GM12874 (cell line): ENCODE results near the gene B9D2.

Experiments used
- CTCF ChIP-seq: IDR thresholded peaks from 2 replicates; pipeline ENCODE4 v1.5.1; 2011; ENCODE audit warnings: low read depth, mild to moderate bottlenecking, control low read depth, low read length, moderate library complexity; ENCODE audit not compliant: insufficient read depth

B9D2 gene

GRCh38 chr19:41398598-41398997 is 34.6 kb upstream of the B9D2 start:
- no peak for TF ChIP-seq CTCF

- TF ChIP-seq CTCF: no peak
Observed at GRCh38 chr19:41398050-41398418, 34.1 kb upstream of the B9D2 start.

DNA sequence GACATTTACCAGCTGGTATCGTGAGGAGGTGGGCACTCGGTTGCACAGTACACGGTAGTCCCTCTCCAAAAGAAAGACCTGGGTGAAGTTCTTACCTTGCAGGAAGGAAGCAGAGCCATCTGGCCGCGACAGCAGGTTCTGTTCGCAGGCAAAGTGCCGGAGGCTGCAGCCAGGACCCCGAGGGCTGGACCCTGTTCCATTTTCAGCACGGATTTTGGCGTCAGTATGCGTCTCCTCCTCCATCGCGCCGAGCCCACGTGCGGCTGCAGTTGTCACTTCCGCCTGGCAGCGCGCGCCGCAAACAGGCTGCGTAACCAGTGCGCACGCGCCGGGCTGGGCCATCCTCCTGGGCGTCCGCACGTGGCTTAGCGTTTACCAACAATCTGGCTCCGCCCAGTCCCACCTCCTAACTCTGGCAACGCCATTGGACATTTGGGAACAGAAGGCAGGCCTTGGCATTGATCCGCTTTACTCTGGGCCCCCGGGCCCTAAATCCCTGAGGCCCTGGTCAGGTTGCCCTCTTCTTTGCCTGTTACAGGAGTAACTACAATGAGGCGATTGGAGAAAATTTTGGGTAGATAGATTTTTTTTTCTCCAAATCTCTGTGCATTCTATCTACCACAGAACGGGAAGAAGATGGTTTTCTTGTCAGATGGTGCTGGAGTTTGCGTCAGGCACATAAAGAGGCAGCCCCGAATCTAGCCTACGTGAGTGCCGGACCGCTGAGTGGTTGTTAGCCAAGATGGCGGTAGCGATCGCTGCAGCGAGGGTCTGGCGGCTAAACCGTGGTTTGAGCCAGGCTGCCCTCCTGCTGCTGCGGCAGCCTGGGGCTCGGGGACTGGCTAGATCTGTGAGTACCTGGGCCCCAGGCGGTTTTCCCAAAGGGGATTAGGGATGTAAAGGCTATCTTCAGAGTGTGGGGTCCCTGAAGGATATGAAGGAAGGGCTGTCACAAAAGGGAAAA is 33.4 kb upstream of the B9D2 start, which contains the start of the genes BCKDHA and EXOSC5:
BCKDHA (plus strand) TSS at position 733 of the 964 bp plus-strand sequence; CDS start at position 743, 10 bp downstream.
EXOSC5 (minus strand) TSS at position 274 of the 964 bp plus-strand sequence; CDS start at position 243, 31 bp downstream.
- no peak for TF ChIP-seq CTCF

DNA sequence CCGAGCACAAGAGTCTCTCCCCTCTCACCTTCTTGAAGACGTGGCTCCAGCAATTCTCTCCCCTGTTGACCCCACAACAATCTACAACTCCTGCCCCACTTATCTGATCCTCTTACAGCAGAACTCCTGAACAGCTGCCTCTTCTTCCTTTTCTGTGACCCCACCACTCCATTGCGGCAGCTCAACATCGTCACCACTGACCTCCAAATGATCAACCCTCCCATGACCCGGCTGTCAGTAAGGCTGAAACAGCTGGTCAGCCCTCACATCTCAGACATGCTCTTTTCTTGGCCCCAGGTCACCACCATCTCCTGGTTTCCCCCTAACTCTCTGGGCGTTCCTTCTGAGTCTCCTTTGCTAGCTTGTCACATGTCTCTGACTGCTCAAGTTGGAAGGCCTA is 31.4 kb upstream of the B9D2 start:
- no peak for TF ChIP-seq CTCF

- no peak for TF ChIP-seq CTCF
Observed at GRCh38 chr19:41392775-41393174, 28.8 kb upstream of the B9D2 start.

- no peak for TF ChIP-seq CTCF
Observed at GRCh38 chr19:41391618-41392017, 27.7 kb upstream of the B9D2 start.

DNA sequence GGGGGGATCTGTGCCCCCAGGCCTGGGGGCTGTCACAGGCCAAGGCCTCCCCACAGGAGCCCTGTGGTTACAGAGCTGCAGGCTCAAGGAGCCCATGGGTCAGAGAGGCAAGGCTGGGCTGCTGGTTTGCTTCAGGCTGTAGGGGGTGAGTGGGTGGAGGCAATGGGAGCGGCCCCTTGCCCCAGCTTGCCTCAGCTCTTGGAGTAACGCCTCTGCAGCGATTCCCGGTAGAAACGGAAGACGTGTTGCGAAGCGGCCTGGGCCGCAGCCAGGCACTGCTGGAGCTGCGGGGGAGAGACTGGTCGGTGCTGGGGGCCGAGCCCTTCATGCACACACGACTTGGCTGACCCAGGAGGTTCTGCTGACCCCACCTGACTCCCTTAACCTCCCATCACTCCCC is 22.5 kb upstream of the B9D2 start:
- TF ChIP-seq CTCF: no peak
